GM12878 (cell line): Measurements from ENCODE around the gene GLTP. TPM values are rescaled to one million over a fixed set of nuclear protein-coding genes. Genes with fewer than 3 reads are reported as not detected.

ENCODE experiments used
- ATAC-seq: fragments of 200-7000 bp; cut with Tn5 transposase; 3 replicates; pipeline ENCODE4 v1.9.1; 2020; ENCODE audit warnings: mild to moderate bottlenecking, moderate library complexity
- BruUV-seq: library from RNA; stranded (reverse); fragments of 400-500 nt; replicated peaks from 2 replicates; lab custom pipeline; 2021; lab: Mats Ljungman, UMichigan
- CTCF ChIA-PET: fragments of 300-600 bp; sonication (Branson Sonifier 250); formaldehyde crosslinking; extraction: SDS; loops from one replicate; lab custom pipeline; 2021; ENCODE audit warnings: inconsistent platforms; lab: Yijun Ruan, JAX
- POLR2A ChIA-PET: fragments of 350-600 bp; formaldehyde crosslinking; extraction: SDS; loops from one replicate; lab custom pipeline; 2021; ENCODE audit warnings: inconsistent platforms; lab: Charles Lee
- RAD21 ChIA-PET: fragments of 300-600 bp; sonication (Branson Sonifier 250); formaldehyde crosslinking; loops from one replicate; lab custom pipeline; 2023; ENCODE audit warnings: antibody characterized with exemption; ENCODE audit not compliant: unreplicated experiment; lab: Charles Lee
- SMC1A ChIA-PET: fragments of 300-600 bp; sonication (Branson Sonifier 250); formaldehyde crosslinking; loops from one replicate; lab custom pipeline; 2023; ENCODE audit not compliant: unreplicated experiment, uncharacterized antibody; lab: Charles Lee
- DNase-seq: peaks from one replicate; pipeline ENCODE4 v3.0.0-alpha.2; 2011; ENCODE audit warnings: low read depth, low spot score
- FAIRE-seq: peaks from 3 replicates; lab custom pipeline; 2011; peaks lifted over from hg19 to GRCh38; lab: Jason Lieb, UNC
- H2AFZ ChIP-seq: 2 replicates; pipeline ENCODE4 v1.6.0; 2011; ENCODE audit warnings: low read depth, low read length, control low read depth; ENCODE audit not compliant: control insufficient read depth
- H3K27ac ChIP-seq: 2 replicates; pipeline ENCODE4 v1.5.1; 2011; ENCODE audit warnings: control low read depth; ENCODE audit not compliant: control insufficient read depth, insufficient read depth
- H3K27me3 ChIP-seq, 2 experiments: replicated peaks in 1 of 2; 2 replicates each; pipeline versions ENCODE4 v1.6.0 to v1.6.1; 2011; ENCODE audit warnings: low read length in 1 of 2; ENCODE audit not compliant: control insufficient read depth in 2 of 2, insufficient read depth in 2 of 2
- H3K36me3 ChIP-seq, 2 experiments: 2 replicates each; pipeline ENCODE4 v1.5.1; 2011; ENCODE audit warnings: low read length in 1 of 2; ENCODE audit not compliant: control insufficient read depth in 2 of 2, insufficient read depth in 2 of 2
- H3K4me1 ChIP-seq: 2 replicates; pipeline ENCODE4 v1.6.1; 2011; ENCODE audit warnings: mild to moderate bottlenecking, low read length, moderate library complexity, mixed read lengths; ENCODE audit not compliant: control insufficient read depth, insufficient read depth
- H3K4me2 ChIP-seq: 2 replicates; pipeline ENCODE4 v1.6.0; 2011; ENCODE audit warnings: control low read depth; ENCODE audit not compliant: control insufficient read depth, insufficient read depth
- H3K4me3 ChIP-seq: fragments of 200-600 bp; sonication (generic); 2 replicates; pipeline ENCODE4 v1.5.1; 2016
- H3K79me2 ChIP-seq: 2 replicates; pipeline ENCODE4 v1.6.0; 2011; ENCODE audit warnings: low read length; ENCODE audit not compliant: control insufficient read depth, insufficient read depth
- H3K9ac ChIP-seq: 2 replicates; pipeline ENCODE4 v1.8.0; 2011; ENCODE audit warnings: low read length, control low read depth, mixed read lengths; ENCODE audit not compliant: control insufficient read depth, insufficient read depth
- H3K9me3 ChIP-seq: replicated peaks from 3 replicates; pipeline ENCODE4 v1.5.1; 2011; ENCODE audit warnings: mild to moderate bottlenecking, low read length; ENCODE audit not compliant: control insufficient read depth, insufficient read depth
- H4K20me1 ChIP-seq: 2 replicates; pipeline ENCODE4 v1.6.0; 2011; ENCODE audit not compliant: control insufficient read depth, insufficient read depth
- BCL11A ChIP-seq: IDR thresholded peaks from 2 replicates; pipeline ENCODE4 v1.6.1; 2011; ENCODE audit warnings: low read depth, low read length
- MTA2 ChIP-seq: fragments of 450-650 bp; IDR thresholded peaks from 2 replicates; pipeline ENCODE4 v1.6.1; 2016; ENCODE audit warnings: low read depth, mild to moderate bottlenecking, moderate library complexity
- NR2F1 ChIP-seq: fragments of 450-650 bp; conservative IDR thresholded peaks from 2 replicates; pipeline ENCODE4 v1.6.1; 2017; ENCODE audit warnings: mild to moderate bottlenecking
- NRF1 ChIP-seq: conservative IDR thresholded peaks from 2 replicates; pipeline ENCODE4 v1.6.1; 2011; ENCODE audit warnings: mild to moderate bottlenecking, low read depth, low read length, improper control_type of control experiment
- TARDBP ChIP-seq: IDR thresholded peaks from 2 replicates; pipeline ENCODE4 v1.6.1; 2016; ENCODE audit warnings: borderline replicate concordance
- WGBS: methylation state at CpG from one replicate; pipeline ENCODE4 v1.1.6; 2016; ENCODE audit warnings: low lambda C conversion rate; ENCODE audit not compliant: insufficient replicate concordance, insufficient coverage; ENCODE audit errors: missing lambda C conversion rate; 5-methylcytosine and 5-hydroxymethylcytosine counted together
- in situ Hi-C: fragments of 300-500 bp; cut with MboI; formaldehyde crosslinking; loops from 9 replicates; pipeline ENCODE4 v1.14.3; 2018; ENCODE audit warnings: mixed read lengths
- intact Hi-C: fragments of 100-400 bp; cut with micrococcal nuclease; formaldehyde crosslinking; loops from one replicate; pipeline ENCODE4 v1.14.2; 2022; ENCODE audit not compliant: unreplicated experiment
- polyA plus RNA-seq, 11 experiments: library from polyadenylated mRNA; depleted of rRNA in 4 of 11; unstranded in 6 of 11; stranded (reverse) in 5 of 11; fragments of >200 nt; fragmentation: Nextera tagmentation in 4 of 11; fragmentation: Illumina TruSeq in 1 of 11; extraction: Ambion mirVana in 4 of 11; extraction: Trizol in 1 of 11; gene quantifications; 1 replicate in 1 of 11; 2 replicates in 10 of 11; pipeline versions ENCODE4 v1.2.1 to v1.2.3, GENCODE V29; 2011 to 2016; ENCODE audit warnings: inconsistent platforms in 2 of 11, missing spikeins in 2 of 11, low read depth in 1 of 11
- total RNA-seq, 4 experiments: library from RNA; depleted of rRNA in 3 of 4; stranded (reverse); fragments of >200 nt in 3 of 4; fragmentation: Illumina TruSeq in 1 of 4; extraction: Trizol in 1 of 4; gene quantifications; 2 replicates each; pipeline versions ENCODE4 v1.2.1 to v1.2.3, GENCODE V29; 2013 to 2021
- TF ChIP-seq, protein P1 (sequence below): fragments of 450-650 bp; formaldehyde crosslinking; IDR thresholded peaks from 2 replicates; pipeline ENCODE4 v1.4.0; 2022; ENCODE audit warnings: mild to moderate bottlenecking, moderate library complexity

Gene GLTP
- total and polyA plus RNA-seq, 10 of the 15 experiments (the other 5 are each of a cell fraction or from before 2014, with no cell fraction given): 16.8 to 44.0 (median 25.3) TPM

DNA sequence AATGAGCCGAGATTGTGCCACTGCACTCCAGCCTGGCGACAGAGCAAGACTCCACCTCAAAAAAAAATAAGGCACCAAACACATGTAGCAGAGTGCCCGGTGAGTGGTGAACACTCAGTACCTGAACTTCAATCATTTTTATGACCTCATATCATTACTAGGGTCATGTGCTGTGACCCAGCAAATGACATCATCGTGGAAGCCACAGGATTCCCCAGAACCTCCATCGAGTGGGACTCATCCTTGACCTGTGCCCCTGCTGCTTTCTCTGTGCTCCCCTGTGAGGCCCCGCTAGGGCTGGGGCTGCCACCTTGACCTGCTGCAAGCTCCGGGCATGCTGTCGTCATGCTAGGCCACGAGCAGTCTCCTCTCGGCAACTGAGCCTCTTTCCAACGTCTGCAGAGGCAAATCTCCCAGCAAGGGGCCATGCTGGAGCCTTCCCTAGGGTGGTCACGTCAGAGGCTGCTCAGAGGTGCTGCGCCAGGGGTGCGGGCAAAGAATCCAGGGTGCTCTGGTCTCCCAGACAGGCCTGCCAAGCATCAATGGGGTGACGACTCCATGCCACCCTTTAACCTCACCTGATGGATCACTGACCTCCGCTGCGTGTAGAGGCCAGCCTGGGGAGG lies 18.5 kb downstream of the GLTP start:
- Histone ChIP-seq H3K9ac (no peak overlapping the region), H3K4me1 (peaks cover 5% of the 10 kb centered on the region), H3K79me2 (no peaks in the 10 kb centered on the region), H3K9me3 (no peaks in the 10 kb centered on the region), H3K27ac (no peak overlapping the region), H2AFZ (no peak overlapping the region), H3K27me3 (no peaks in the 10 kb centered on the region), H3K36me3 (peaks cover 0 to 6% of the 10 kb centered on the region in 2 experiments; a peak in 2 of 4 replicates), H4K20me1 (no peaks in the 10 kb centered on the region), H3K4me3 (no peak overlapping the region), H3K4me2 (no peak overlapping the region)
- in situ Hi-C loops: no loop called here
- peak; percentile 32; the same call in 2 of the 3 replicates for ATAC-seq
- DNase-seq: no peak
- no TSS peak for BruUV-seq
- TF ChIP-seq NR2F1 (peak; percentile 72), TARDBP (no peak)
- 82% methylated on average over 17 of the region's 17 CpGs for WGBS
- ChIA-PET CTCF (interaction anchor here (1.1 kb wide), 1 partner anchor 10 kb away, joined by 4 read pairs; no protein-coding TSS in a partner anchor), POLR2A (no interaction called here), SMC1A (interaction anchor here (1.8 kb wide), 1 partner anchor 8 kb away, joined by 4 read pairs; no protein-coding TSS in a partner anchor), RAD21 (no interaction called here)
- FAIRE-seq: no peak
- intact Hi-C loops: no loop called here

DNA sequence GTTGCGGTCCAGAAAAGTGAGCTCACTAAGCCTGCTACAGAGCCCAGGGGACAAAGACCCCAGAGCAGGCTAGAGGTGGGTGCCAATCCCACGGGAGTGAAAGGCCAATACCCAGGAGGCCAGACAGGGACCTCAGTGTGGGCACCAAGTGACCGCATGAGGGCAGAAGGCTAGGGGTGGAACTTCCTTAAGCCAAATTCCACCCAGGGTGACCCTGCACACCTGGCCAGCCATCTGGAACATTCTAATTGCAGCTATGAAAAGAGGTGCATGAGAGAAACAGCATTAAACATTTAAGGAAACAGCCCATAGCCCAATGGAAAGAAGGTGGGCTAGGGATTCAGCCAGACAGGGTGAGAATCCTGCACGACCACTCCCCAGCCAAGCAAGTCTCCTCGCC lies 19.4 kb downstream of the GLTP start:
- H3K79me2 ChIP-seq: no peaks in the 10 kb centered on the region
- no peaks in the 10 kb centered on the region for H3K27me3 ChIP-seq
- RAD21 ChIA-PET: interaction anchor here (1.1 kb wide), 1 partner anchor 70 kb away, joined by 4 read pairs; no protein-coding TSS in a partner anchor
- POLR2A ChIA-PET: no interaction called here
- ATAC-seq (no peak), DNase-seq (no peak), FAIRE-seq (no peak)
- H3K4me1 ChIP-seq: peaks cover 5% of the 10 kb centered on the region
- H3K9ac ChIP-seq: no peak overlapping the region
- no peaks in the 10 kb centered on the region for H3K9me3 ChIP-seq
- BruUV-seq: no TSS peak
- H4K20me1 ChIP-seq: no peaks in the 10 kb centered on the region
- CTCF ChIA-PET: interaction anchor here (1.1 to 3.7 kb wide), 2 partner anchors 9 to 13 kb away, joined by 4 to 11 read pairs; no protein-coding TSS in a partner anchor
- intact Hi-C loops: no loop called here
- H2AFZ ChIP-seq: no peak overlapping the region
- no peak overlapping the region for H3K4me3 ChIP-seq
- H3K27ac ChIP-seq: no peak overlapping the region
- SMC1A ChIA-PET: no interaction called here
- WGBS: 64% methylated on average over 5 of the region's 5 CpGs
- H3K4me2 ChIP-seq: no peak overlapping the region
- in situ Hi-C loops: no loop called here
- TF ChIP-seq MTA2 (no peak), NRF1 (no peak), BCL11A (no peak)
- TF ChIP-seq, protein P1, sequence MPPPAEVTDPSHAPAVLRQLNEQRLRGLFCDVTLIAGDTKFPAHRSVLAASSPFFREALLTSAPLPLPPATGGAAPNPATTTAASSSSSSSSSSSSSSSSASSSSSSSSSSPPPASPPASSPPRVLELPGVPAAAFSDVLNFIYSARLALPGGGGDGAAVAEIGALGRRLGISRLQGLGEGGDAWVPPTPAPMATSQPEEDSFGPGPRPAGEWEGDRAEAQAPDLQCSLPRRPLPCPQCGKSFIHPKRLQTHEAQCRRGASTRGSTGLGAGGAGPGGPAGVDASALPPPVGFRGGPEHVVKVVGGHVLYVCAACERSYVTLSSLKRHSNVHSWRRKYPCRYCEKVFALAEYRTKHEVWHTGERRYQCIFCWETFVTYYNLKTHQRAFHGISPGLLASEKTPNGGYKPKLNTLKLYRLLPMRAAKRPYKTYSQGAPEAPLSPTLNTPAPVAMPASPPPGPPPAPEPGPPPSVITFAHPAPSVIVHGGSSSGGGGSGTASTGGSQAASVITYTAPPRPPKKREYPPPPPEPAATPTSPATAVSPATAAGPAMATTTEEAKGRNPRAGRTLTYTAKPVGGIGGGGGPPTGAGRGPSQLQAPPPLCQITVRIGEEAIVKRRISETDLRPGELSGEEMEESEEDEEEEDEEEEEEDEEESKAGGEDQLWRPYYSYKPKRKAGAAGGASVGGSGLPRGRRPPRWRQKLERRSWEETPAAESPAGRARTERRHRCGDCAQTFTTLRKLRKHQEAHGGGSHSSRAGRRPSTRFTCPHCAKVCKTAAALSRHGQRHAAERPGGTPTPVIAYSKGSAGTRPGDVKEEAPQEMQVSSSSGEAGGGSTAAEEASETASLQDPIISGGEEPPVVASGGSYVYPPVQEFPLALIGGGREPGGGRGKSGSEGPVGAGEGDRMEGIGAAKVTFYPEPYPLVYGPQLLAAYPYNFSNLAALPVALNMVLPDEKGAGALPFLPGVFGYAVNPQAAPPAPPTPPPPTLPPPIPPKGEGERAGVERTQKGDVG (CRISPR knock-in tag): no peak
- TF ChIP-seq, all 136 proteins: peak for 0
- H3K36me3 ChIP-seq: peaks cover 1 to 6% of the 10 kb centered on the region in 2 experiments; a peak in 3 of 4 replicates
